H1 (cell line): Measurements from ENCODE around the gene KDM1A. TPM values are rescaled to one million over a fixed set of nuclear protein-coding genes. Genes with fewer than 3 reads are reported as not detected.

Experiments
- CTCF ChIA-PET: fragments of 300-600 bp; sonication (Branson Sonifier 250); formaldehyde crosslinking; loops from one replicate; lab custom pipeline; 2021; ENCODE audit not compliant: partially characterized antibody; lab: Charles Lee
- POLR2A ChIA-PET: fragments of 300-600 bp; sonication (Branson Sonifier 250); formaldehyde crosslinking; loops from one replicate; lab custom pipeline; 2021; ENCODE audit warnings: inconsistent platforms; ENCODE audit not compliant: partially characterized antibody; lab: Charles Lee
- DNase-seq, 2 experiments: peaks; one replicate each; pipeline versions ENCODE4 v3.0.0 to v3.0.0-alpha.2; 2010 to 2022; ENCODE audit warnings: low spot score in 2 of 2, low read depth in 1 of 2, mixed read lengths in 1 of 2
- FAIRE-seq: peaks from 2 replicates; lab custom pipeline; 2011; peaks lifted over from hg19 to GRCh38; lab: Jason Lieb, UNC
- H2AFZ ChIP-seq: 2 replicates; pipeline ENCODE4 v1.8.1; 2012; ENCODE audit warnings: low read length, inconsistent platforms
- H2AK5ac ChIP-seq: 2 replicates; pipeline ENCODE4 v1.6.1; 2013; ENCODE audit warnings: low read depth, low read length
- H2BK120ac ChIP-seq: replicated peaks from 2 replicates; pipeline ENCODE3; 2013; ENCODE audit warnings: low read depth, low read length, inconsistent platforms
- H2BK12ac ChIP-seq: 2 replicates; pipeline ENCODE4 v1.6.1; 2013; ENCODE audit warnings: low read depth, low read length
- H2BK15ac ChIP-seq: 2 replicates; pipeline ENCODE4 v1.6.1; 2013; ENCODE audit warnings: low read length
- H2BK20ac ChIP-seq: 2 replicates; pipeline ENCODE4 v1.6.1; 2013; ENCODE audit warnings: low read length
- H2BK5ac ChIP-seq: 2 replicates; pipeline ENCODE4 v1.6.1; 2013; ENCODE audit warnings: low read depth, low read length
- H3K14ac ChIP-seq: 2 replicates; pipeline ENCODE4 v1.6.1; 2013; ENCODE audit warnings: inconsistent platforms; ENCODE audit not compliant: insufficient read length
- H3K18ac ChIP-seq: 2 replicates; pipeline ENCODE4 v1.6.1; 2013; ENCODE audit warnings: low read length; ENCODE audit errors: extremely low read depth
- H3K23ac ChIP-seq: 2 replicates; pipeline ENCODE4 v1.6.1; 2013; ENCODE audit warnings: inconsistent platforms; ENCODE audit not compliant: insufficient read length
- H3K23me2 ChIP-seq: 2 replicates; pipeline ENCODE4 v1.6.1; 2013; ENCODE audit warnings: low read depth, low read length
- H3K27ac ChIP-seq: 2 replicates; pipeline ENCODE4 v1.6.1; 2011; ENCODE audit warnings: low read depth, low read length, inconsistent platforms
- H3K27me3 ChIP-seq, 4 experiments: replicated peaks in 1 of 4; 1 replicate in 1 of 4; 2 replicates in 3 of 4; pipeline versions ENCODE4 v1.6.1 to v1.8.1; 2011 to 2013; ENCODE audit warnings: low read length in 3 of 4, mild to moderate bottlenecking in 3 of 4, inconsistent platforms in 2 of 4, mixed read lengths in 2 of 4, moderate library complexity in 1 of 4; ENCODE audit not compliant: control insufficient read depth in 3 of 4, insufficient read depth in 3 of 4; ENCODE audit errors: extremely low read depth in 1 of 4
- H3K36me3 ChIP-seq, 4 experiments: 2 replicates each; pipeline versions ENCODE4 v1.6.1 to v1.8.1; 2011 to 2013; ENCODE audit warnings: mild to moderate bottlenecking in 4 of 4, low read length in 3 of 4, moderate library complexity in 2 of 4, control low read depth in 1 of 4, inconsistent platforms in 1 of 4; ENCODE audit not compliant: insufficient read depth in 4 of 4, control insufficient read depth in 2 of 4
- H3K4ac ChIP-seq: replicated peaks from 2 replicates; pipeline ENCODE3; 2013; ENCODE audit warnings: low read length, low read depth, mixed read lengths, inconsistent platforms; ENCODE audit not compliant: insufficient read length
- H3K4me1 ChIP-seq, 4 experiments: replicated peaks in 1 of 4; 1 replicate in 1 of 4; 2 replicates in 3 of 4; pipeline versions ENCODE4 v1.6.1 to v1.8.1; 2011 to 2013; ENCODE audit warnings: low read length in 3 of 4, inconsistent platforms in 2 of 4, mixed read lengths in 1 of 4; ENCODE audit not compliant: insufficient read depth in 4 of 4, control insufficient read depth in 3 of 4
- H3K4me2 ChIP-seq, 2 experiments: 2 replicates each; pipeline versions ENCODE4 v1.6.1 to v1.8.1; 2011 to 2013; ENCODE audit warnings: low read depth in 2 of 2, low read length in 2 of 2, control low read depth in 1 of 2, inconsistent platforms in 1 of 2, mild to moderate bottlenecking in 1 of 2; ENCODE audit not compliant: insufficient read depth in 1 of 2
- H3K4me3 ChIP-seq, 4 experiments: fragments of 200-600, 300-600 bp in 1 of 4; sonication (generic), shearing (Covaris generic), sonication (Bioruptor Twin) in 1 of 4; 2 replicates each; pipeline versions ENCODE4 v1.5.1 to v1.8.1; 2011 to 2016; ENCODE audit warnings: low read length in 4 of 4, low read depth in 3 of 4, control low read depth in 2 of 4, inconsistent platforms in 2 of 4, mild to moderate bottlenecking in 2 of 4, mixed read lengths in 1 of 4, moderate library complexity in 1 of 4; ENCODE audit not compliant: insufficient read depth in 2 of 4; ENCODE audit errors: extremely low read depth in 1 of 4
- H3K56ac ChIP-seq: replicated peaks from 2 replicates; pipeline ENCODE3; 2013; ENCODE audit warnings: low read depth, mild to moderate bottlenecking, mixed read lengths, low read length, inconsistent platforms; ENCODE audit not compliant: insufficient read length
- H3K79me1 ChIP-seq: 2 replicates; pipeline ENCODE4 v1.6.1; 2013; ENCODE audit warnings: low read depth, low read length, control low read depth
- H3K79me2 ChIP-seq, 2 experiments: 2 replicates each; pipeline versions ENCODE4 v1.6.1 to v1.8.1; 2012 to 2013; ENCODE audit warnings: low read length in 2 of 2, mild to moderate bottlenecking in 2 of 2, inconsistent platforms in 1 of 2; ENCODE audit not compliant: insufficient read depth in 2 of 2, control insufficient read depth in 1 of 2
- H3K9ac ChIP-seq, 4 experiments: replicated peaks in 1 of 4; 1 replicate in 1 of 4; 2 replicates in 3 of 4; pipeline versions ENCODE4 v1.6.1 to v1.8.1; 2011 to 2013; ENCODE audit warnings: low read depth in 3 of 4, low read length in 3 of 4, control low read depth in 2 of 4, mild to moderate bottlenecking in 2 of 4, moderate library complexity in 2 of 4, inconsistent platforms in 1 of 4; ENCODE audit errors: extremely low read depth in 1 of 4
- H3K9me3 ChIP-seq, 2 experiments: 2 replicates each; pipeline versions ENCODE4 v1.6.1 to v1.8.1; 2012 to 2013; ENCODE audit warnings: mild to moderate bottlenecking in 2 of 2, moderate library complexity in 2 of 2, control low read depth in 1 of 2, inconsistent platforms in 1 of 2, low read depth in 1 of 2, low read length in 1 of 2, mixed read lengths in 1 of 2; ENCODE audit not compliant: insufficient read depth in 2 of 2
- H4K20me1 ChIP-seq, 2 experiments: replicated peaks in 1 of 2; 2 replicates each; pipeline versions ENCODE3 to v1.8.1; 2011 to 2013; ENCODE audit warnings: inconsistent platforms in 2 of 2, low read length in 2 of 2, mild to moderate bottlenecking in 1 of 2; ENCODE audit not compliant: insufficient read depth in 2 of 2, control insufficient read depth in 1 of 2
- H4K5ac ChIP-seq: 2 replicates; pipeline ENCODE4 v1.6.1; 2013; ENCODE audit warnings: low read length, low read depth, mixed read lengths, inconsistent platforms; ENCODE audit not compliant: insufficient read length
- H4K8ac ChIP-seq: 2 replicates; pipeline ENCODE4 v1.8.0; 2013; ENCODE audit warnings: mild to moderate bottlenecking, moderate library complexity, low read length, inconsistent platforms; ENCODE audit not compliant: insufficient read depth; ENCODE audit errors: extremely low read depth
- H4K91ac ChIP-seq: replicated peaks from 2 replicates; pipeline ENCODE3; 2013; ENCODE audit warnings: low read length, mixed read lengths, inconsistent platforms; ENCODE audit not compliant: insufficient read length
- BACH1 ChIP-seq: IDR thresholded peaks from 2 replicates; pipeline ENCODE4 v1.6.1; 2012; ENCODE audit warnings: low read length, improper control_type of control experiment
- CHD1 ChIP-seq: IDR thresholded peaks from 2 replicates; pipeline ENCODE4 v1.6.1; 2012; ENCODE audit warnings: low read depth, low read length, improper control_type of control experiment
- GABPA ChIP-seq: IDR thresholded peaks from 2 replicates; pipeline ENCODE4 v1.6.1; 2011; ENCODE audit warnings: mild to moderate bottlenecking, low read length, moderate library complexity, borderline replicate concordance; ENCODE audit not compliant: insufficient read depth
- RNF2 ChIP-seq: fragments of 200-900, 300-1000 bp; sonication (generic); IDR thresholded peaks from 2 replicates; pipeline ENCODE4 v1.7.1; 2016; ENCODE audit warnings: borderline replicate concordance, low read depth, mild to moderate bottlenecking, antibody characterized with exemption, low read length; ENCODE audit not compliant: poor library complexity, severe bottlenecking; ENCODE audit errors: missing control alignments
- SIX5 ChIP-seq: IDR thresholded peaks from 2 replicates; pipeline ENCODE4 v1.6.1; 2011; ENCODE audit warnings: mild to moderate bottlenecking, low read depth, low read length
- SP1 ChIP-seq: IDR thresholded peaks from 2 replicates; pipeline ENCODE4 v1.6.1; 2011; ENCODE audit warnings: low read depth, low read length
- SP4 ChIP-seq: IDR thresholded peaks from 2 replicates; pipeline ENCODE4 v1.6.1; 2012; ENCODE audit warnings: low read length, inconsistent platforms
- TCF12 ChIP-seq: IDR thresholded peaks from 2 replicates; pipeline ENCODE4 v1.6.1; 2011; ENCODE audit warnings: low read depth, mild to moderate bottlenecking, low read length
- WGBS, 2 experiments: shearing (Covaris generic) in 1 of 2; methylation state at CpG; one replicate each; pipeline versions ENCODE4 v1.1.6 to v1.1.7; 2013 to 2015; ENCODE audit warnings: low lambda C conversion rate in 2 of 2, mixed read lengths in 2 of 2, inconsistent platforms in 1 of 2, low coverage in 1 of 2, missing lambda C conversion rate in 1 of 2; ENCODE audit not compliant: insufficient replicate concordance in 2 of 2, insufficient coverage in 1 of 2, insufficient read length in 1 of 2; ENCODE audit errors: extremely low coverage in 1 of 2, missing lambda C conversion rate in 1 of 2; 5-methylcytosine and 5-hydroxymethylcytosine counted together
- polyA plus RNA-seq, 7 experiments: library from polyadenylated mRNA; depleted of rRNA in 3 of 7; stranded (reverse) in 5 of 7; unstranded in 2 of 7; fragments of >200 nt in 5 of 7; fragments of 200-250 nt in 2 of 7; gene quantifications; 1 replicate in 5 of 7; 2 replicates in 1 of 7; 4 replicates in 1 of 7; pipeline versions ENCODE4 v1.2.1 to v1.2.3, GENCODE V29; 2011 to 2013; ENCODE audit warnings: missing spikeins in 2 of 7, mixed read lengths in 2 of 7
- total RNA-seq: library from RNA; stranded (reverse); fragmentation: NEBNext Ultra II Directional; extraction: Animal tissue kit (Norgen Biotek cat#: 25700); gene quantifications from 2 replicates; pipeline ENCODE4 v1.2.1, GENCODE V29; 2021

Gene KDM1A
- total and polyA plus RNA-seq, 2 of the 8 experiments (the other 6 are each of a cell fraction or from before 2014, with no cell fraction given) = 216 to 275 TPM

GRCh38 chr1:23110391-23110790 lies 91.1 kb downstream of the KDM1A start:
- WGBS, 2 experiments = 96% methylated on average over 5 of the region's 5 CpGs; no CpG with 5 or more reads in 1 of the 2 experiments
- H3K79me2 ChIP-seq = peaks cover 0 to 61% of the 10 kb centered on the region in 2 experiments; a peak in 3 of 4 replicates
- CTCF ChIA-PET = interaction anchor here (0.6 to 4.7 kb wide), 8 partner anchors 11 to 106 kb away, joined by 3 to 32 read pairs (median 4); no protein-coding TSS in a partner anchor
- no peak for TF ChIP-seq CHD1
- TF ChIP-seq RNF2 = no peak
- no peak for TF ChIP-seq TCF12
- TF ChIP-seq BACH1 = no peak
- TF ChIP-seq GABPA = no peak
- TF ChIP-seq SIX5 = no peak
- TF ChIP-seq SP4 = no peak
- TF ChIP-seq SP1 = no peak

More at GRCh38 chr1:23110391-23110790, 91.1 kb downstream of the KDM1A start:
- FAIRE-seq = no peak
- Histone ChIP-seq H3K4me2 (no peak overlapping the region), H3K23me2 (no peaks in the 10 kb centered on the region), H4K91ac (no peak overlapping the region), H4K5ac (no peak overlapping the region), H3K27ac (no peak overlapping the region), H2BK120ac (no peak overlapping the region), H3K56ac (no peak overlapping the region), H3K9ac (no peak overlapping the region), H3K27me3 (no peaks in the 10 kb centered on the region), H3K4me3 (no peak overlapping the region), H2AFZ (no peak overlapping the region), H3K14ac (no peak overlapping the region), H3K4ac (no peak overlapping the region), H3K79me1 (peaks cover 9% of the 10 kb centered on the region; the same call in 1 of the 2 replicates), H2BK15ac (no peak overlapping the region), H2BK20ac (no peak overlapping the region), H3K36me3 (peaks cover 0 to 18% (median 7%) of the 10 kb centered on the region in 4 experiments; a peak in 4 of 8 replicates), H3K23ac (no peak overlapping the region), H2BK5ac (no peak overlapping the region), H3K18ac (no peak overlapping the region), H4K8ac (no peak overlapping the region; the same call in 1 of the 2 replicates), H3K9me3 (no peaks in the 10 kb centered on the region), H2AK5ac (no peak overlapping the region), H2BK12ac (no peak overlapping the region), H3K4me1 (peaks cover 0 to 5% (median under 1%) of the 10 kb centered on the region in 4 experiments; a peak in 3 of 7 replicates), H4K20me1 (peaks cover 7 to 10% of the 10 kb centered on the region in 2 experiments)
- no peak for DNase-seq
- POLR2A ChIA-PET = interaction anchor here (0.6 to 2.7 kb wide), 4 partner anchors 10 to 59 kb away, joined by 3 to 11 read pairs (median 4); no protein-coding TSS in a partner anchor
